Astrocyte (in vitro differentiated cells and primary cell): Measurements from ENCODE around the gene SARS2.

ENCODE experiments used
- CTCF ChIP-seq: IDR thresholded peaks from 2 replicates; pipeline ENCODE4 v1.5.1; 2011; ENCODE audit warnings: low read depth, mild to moderate bottlenecking, inconsistent platforms, low read length, moderate library complexity; ENCODE audit not compliant: insufficient read depth
- EZH2 ChIP-seq: IDR thresholded peaks from 2 replicates; pipeline ENCODE4 v1.6.1; 2012; ENCODE audit warnings: mild to moderate bottlenecking, low read length, inconsistent platforms; ENCODE audit not compliant: insufficient read depth

GRCh38 chr19:38912600-38913514 is 17.7 kb downstream of the SARS2 start:
- TF ChIP-seq CTCF (no peak), EZH2 (no peak)
